Fibroblast of gingiva (primary cell): Measurements from ENCODE around the gene IER3.

ENCODE experiments used
- DNase-seq: peaks from one replicate; pipeline ENCODE4 v3.0.0-alpha.2; 2011; ENCODE audit warnings: low read depth

The IER3 gene

DNA sequence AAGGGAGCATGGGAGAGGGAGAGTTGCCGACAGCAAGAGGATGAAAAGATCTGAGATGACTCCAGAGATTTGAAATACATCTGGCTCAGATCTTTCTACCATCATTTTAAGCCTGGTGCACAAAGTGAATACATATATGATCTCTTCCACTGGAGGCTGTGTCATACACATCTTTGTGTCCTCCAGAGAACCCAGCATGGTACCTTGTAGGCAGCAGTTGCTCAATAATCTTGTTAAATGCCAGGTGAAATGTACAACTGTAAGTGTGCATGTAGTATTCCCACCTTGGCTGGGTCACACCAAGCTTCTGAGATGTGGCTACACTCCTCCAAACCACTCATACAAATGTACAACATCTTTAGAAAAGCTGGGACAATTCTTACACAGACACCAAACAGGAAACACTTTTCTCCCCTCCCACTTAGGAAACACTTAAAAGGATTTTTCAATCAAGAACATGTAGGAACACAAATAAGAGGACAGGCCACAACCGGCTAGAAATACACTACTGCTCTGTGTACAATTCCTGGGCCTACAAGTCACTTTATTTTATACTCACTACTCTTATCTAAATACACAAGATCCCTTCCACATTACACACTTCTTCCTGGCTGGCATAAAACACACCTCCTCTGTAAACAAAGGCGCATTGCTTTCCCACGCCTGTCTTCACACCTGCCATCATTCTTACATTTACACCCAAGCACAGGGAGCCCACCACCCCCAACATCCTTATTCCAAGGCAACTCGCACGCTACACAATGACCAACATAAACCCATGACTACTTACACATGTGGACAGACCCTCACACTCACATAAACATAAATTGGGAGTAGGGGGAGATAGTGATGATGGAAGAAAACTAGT is 3.8 kb upstream of the IER3 start:
- no peak for DNase-seq

GRCh38 chr6:30747300-30747687 is 2.9 kb upstream of the IER3 start:
- DNase-seq = no peak

GRCh38 chr6:30743099-30744053 is 971 bp downstream of the IER3 start:
- no peak for DNase-seq

DNA sequence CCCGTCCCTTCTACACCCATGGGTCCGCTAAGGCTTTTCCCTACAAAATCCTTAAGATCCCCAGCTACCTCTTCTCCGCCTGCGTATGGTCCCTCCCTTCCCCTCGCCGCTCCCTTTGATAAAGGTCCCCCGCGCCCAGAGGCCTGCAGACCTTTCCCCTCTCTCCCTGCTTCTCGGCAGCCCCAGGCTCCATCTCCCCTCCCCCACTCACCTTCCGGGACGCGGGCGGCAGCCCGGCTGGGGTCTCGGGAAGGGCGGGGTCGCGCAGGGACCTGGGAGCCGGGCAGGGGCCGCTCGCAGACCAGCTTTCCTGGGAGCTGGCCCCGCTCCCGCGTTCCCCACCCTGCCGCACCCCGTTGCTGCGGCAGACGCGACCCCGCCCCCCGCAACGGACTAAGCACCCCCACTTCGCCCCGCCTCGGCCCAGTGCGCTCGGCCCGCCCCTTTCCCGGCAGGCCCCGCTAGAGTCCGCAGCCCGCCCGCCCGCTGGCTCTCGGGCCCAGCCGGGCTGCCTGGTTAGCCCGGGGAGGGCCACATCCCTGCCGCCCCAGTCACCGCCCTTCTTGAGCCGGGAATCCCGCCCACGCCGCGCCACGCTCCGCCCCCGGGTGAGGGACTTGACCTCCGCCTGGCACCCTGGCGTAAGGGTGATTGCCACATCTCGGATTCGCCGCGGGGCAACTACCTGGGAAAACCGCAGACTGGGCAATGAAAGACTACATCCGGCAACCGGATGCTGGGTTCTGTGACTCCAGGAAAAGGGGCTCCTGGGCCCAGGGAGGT is 1.8 kb downstream of the IER3 start, which contains the start of gene FLOT1:
TSS of gene FLOT1 (minus strand) at position 372 of the 783 bp plus-strand sequence. CDS start 498 bp downstream, outside the sequence.
- peak; percentile 99 for DNase-seq

DNA sequence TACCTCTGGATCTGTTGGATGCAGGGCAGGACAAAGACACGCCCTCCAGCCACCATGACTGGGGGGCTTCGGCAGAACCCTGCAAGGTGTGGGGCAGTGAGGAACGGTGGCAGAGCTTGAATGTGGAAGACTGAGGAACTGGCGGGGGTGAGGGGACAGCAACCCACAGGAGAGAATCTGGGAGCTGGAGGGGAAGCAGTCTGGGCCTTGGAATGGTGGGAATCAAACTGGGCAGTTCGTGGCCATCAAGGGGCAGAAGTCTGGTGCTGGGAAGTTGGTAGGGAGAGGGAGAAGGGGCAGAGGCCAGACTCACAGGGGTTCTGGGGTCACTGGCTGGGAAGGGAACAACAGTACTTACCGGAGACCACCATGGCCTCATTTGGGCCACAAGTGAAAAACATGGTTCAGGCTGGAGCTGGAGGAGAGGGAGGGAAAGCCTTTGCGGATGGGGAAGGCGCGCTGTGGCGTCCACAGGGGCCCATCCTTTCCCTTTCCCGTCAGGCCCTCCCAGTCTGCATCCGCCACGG is 2.5 kb downstream of the IER3 start:
- DNase-seq = peak; percentile 53

GRCh38 chr6:30741063-30741779 is 3.1 kb downstream of the IER3 start:
- DNase-seq = no peak

GRCh38 chr6:30740540-30740870 is 3.8 kb downstream of the IER3 start:
- DNase-seq = no peak

DNA sequence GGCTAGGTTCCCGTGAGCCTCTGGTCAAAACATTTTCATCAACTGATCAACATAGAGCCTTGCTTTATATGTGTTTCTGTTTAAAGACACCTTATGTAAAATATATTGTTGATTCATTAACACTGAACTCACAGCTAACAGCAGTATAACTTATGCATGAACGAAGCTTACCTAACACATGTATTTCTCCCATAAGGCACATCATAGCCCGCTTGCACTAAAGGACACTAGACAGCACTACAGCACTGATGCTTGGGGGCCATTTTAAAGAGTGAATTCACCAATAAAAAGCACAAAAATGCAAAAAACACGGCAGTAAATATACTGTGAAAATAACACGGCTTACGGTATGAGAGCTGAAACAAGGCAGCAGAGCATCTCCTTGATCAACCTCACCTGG is 5.8 kb downstream of the IER3 start:
- DNase-seq = no peak

GRCh38 chr6:30735668-30736314 is 8.6 kb downstream of the IER3 start:
- DNase-seq = no peak

DNA sequence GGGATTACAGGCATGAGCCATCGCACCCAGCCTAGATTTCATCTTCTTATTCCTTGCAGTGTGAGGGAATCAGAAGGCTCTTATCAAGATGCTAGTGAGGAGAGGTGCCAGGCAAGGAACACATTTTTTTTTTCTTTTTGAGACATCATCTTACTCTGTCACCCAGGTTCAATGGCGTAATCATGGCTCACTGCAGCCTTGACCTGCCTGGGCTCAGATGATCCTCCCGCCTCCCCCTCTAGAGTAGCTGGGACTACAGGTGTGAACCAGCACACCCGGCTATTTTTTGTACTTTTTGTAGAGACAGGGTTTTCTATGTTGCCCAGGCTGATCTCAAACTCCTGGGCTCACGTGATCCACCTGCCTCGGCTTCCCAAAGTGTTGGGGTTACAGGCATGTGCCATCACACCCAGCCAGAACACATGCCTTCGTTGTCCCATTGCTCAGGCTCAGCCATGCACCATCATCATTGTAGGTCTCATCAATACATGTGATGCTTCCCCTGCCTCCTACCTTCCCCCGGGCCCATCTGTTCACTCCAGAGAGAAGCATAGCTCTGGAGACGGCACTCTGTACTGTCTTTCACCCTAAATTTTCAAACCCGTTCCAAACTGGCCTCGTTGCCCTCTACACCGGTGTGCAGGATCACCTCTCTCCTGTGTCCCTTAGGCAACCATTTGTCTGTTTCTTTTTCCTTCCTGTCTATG is 12.0 kb downstream of the IER3 start:
- no peak for DNase-seq

GRCh38 chr6:30730601-30731435 is 13.5 kb downstream of the IER3 start:
- DNase-seq = no peak

DNA sequence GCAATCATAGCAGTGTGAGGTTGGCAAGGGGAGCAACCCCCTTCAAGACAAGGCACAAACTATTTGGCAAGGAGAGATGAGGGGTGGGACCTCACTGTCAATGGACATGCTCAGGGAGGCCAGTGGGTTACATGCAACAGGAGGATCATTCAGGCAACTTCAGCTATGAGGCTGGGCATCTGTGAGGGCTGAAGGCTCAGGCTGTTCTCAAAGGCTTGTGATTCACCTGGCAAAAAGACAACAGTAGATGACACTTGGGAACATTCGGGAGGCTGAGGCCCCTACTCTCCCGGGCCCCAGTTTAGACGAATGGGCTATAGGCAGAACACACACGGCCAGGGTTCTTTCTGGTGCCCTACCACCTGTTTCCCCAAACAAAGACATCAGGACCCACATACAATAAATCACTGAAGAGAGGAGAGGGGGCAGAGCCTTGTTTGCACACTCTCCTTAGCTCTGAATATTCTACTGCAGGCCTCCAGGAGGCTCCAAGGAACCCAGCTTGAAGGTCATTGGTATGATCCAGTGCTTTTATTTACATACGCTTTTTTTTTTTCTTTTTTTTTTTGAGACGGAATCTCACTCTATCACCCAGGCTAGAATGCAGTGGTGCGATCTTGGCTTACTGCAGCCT is 16.3 kb downstream of the IER3 start:
- DNase-seq = peak; percentile 68

- DNase-seq = no peak
Observed at GRCh38 chr6:30726506-30727413, 17.6 kb downstream of the IER3 start.

- DNase-seq = peak; percentile 27
Observed at GRCh38 chr6:30725713-30726505, 18.4 kb downstream of the IER3 start.

- no peak for DNase-seq
Observed at GRCh38 chr6:30724906-30725667, 19.3 kb downstream of the IER3 start.
